Ascending aorta (tissue), 2 donors: ENCODE measurements around the gene EFNB1. TPM values are rescaled to one million over a fixed set of nuclear protein-coding genes. Genes with fewer than 3 reads are reported as not detected.

Experiments used
- DNase-seq, 2 donors: peaks; one replicate each; pipeline ENCODE4 v3.0.0-alpha.2; 2019; ENCODE audit warnings: low spot score in 2 of 2
- H3K27ac ChIP-seq, 2 donors: fragments of 200-600 bp; sonication (generic); one replicate each; pipeline ENCODE4 v1.5.1; 2016 to 2017; ENCODE audit warnings: mild to moderate bottlenecking in 1 of 2
- H3K27me3 ChIP-seq: fragments of 200-600 bp; sonication (generic); one replicate; pipeline ENCODE4 v1.5.1; 2017
- H3K36me3 ChIP-seq, 2 donors: fragments of 200-600 bp; sonication (generic); one replicate each; pipeline ENCODE4 v1.5.1; 2016
- H3K4me1 ChIP-seq, 2 donors: fragments of 200-600 bp; sonication (generic); one replicate each; pipeline ENCODE4 v1.5.1; 2016 to 2017; ENCODE audit warnings: mild to moderate bottlenecking in 1 of 2
- H3K4me3 ChIP-seq, 2 donors: fragments of 200-600 bp; sonication (generic); one replicate each; pipeline ENCODE4 v1.5.1; 2016 to 2017; ENCODE audit warnings: mild to moderate bottlenecking in 1 of 2
- H3K9me3 ChIP-seq, 2 donors: fragments of 200-600 bp; sonication (generic); one replicate each; pipeline ENCODE4 v1.5.1; 2016
- CTCF ChIP-seq, 3 experiments: fragments of 200-600 bp in 2 of 3; fragments of 450-650 bp in 1 of 3; sonication (generic) in 2 of 3; IDR thresholded peaks; one replicate each; pipeline ENCODE4 v1.5.1; 2016 to 2019; ENCODE audit warnings: antibody characterized with exemption in 3 of 3, mild to moderate bottlenecking in 1 of 3, moderate library complexity in 1 of 3
- intact Hi-C: fragments of 100-400 bp; cut with DNase I; formaldehyde crosslinking; loops from one replicate; pipeline ENCODE4 v1.15.1; 2023
- total RNA-seq: library from RNA; depleted of rRNA; stranded (reverse); fragments of >200 nt; gene quantifications from one replicate; pipeline ENCODE4 v1.1.0, GENCODE V29; 2016

EFNB1 gene
- total RNA-seq, 1 donor from 2014 or later = 53.4 TPM

GRCh38 chrX:68846536-68846935, 17.7 kb downstream of the EFNB1 start:
- Histone ChIP-seq H3K27me3 (no peaks in the 10 kb centered on the region), H3K4me1 (no peaks in the 10 kb centered on the region), H3K36me3 (peaks cover 2 to 4% of the 10 kb centered on the region in 2 donors), H3K9me3 (no peaks in the 10 kb centered on the region), H3K4me3 (no peak overlapping the region), H3K27ac (no peak overlapping the region)
- intact Hi-C loops = no loop called here
- TF ChIP-seq CTCF (IDR thresholded peaks at IDR 0.05) = no peak
- DNase-seq = no peak

DNA sequence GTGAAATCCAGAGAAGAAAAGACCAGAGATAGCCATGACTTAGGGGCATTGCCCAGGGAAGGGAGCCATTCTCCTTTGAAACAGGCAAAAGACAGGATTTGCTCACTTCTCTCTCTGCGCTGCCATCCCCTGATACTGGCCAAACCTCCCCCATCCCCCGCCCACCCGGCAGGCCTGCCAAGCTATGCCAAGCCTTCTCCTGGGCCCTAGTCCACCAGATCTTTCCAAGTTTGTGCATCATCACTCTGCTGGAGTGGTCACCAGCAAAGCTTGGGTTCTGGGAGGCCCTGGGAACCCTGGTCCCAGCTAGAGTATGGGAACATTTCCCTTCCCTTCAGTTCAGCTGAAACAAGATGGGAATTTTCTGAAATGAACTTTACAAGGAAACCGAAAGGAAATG, 18.4 kb downstream of the EFNB1 start:
- no peak for TF ChIP-seq CTCF (IDR thresholded peaks at IDR 0.05)
- peaks cover 0 to 2% of the 10 kb centered on the region in 2 donors for H3K36me3 ChIP-seq
- no peak overlapping the region for H3K27ac ChIP-seq
- no peak for DNase-seq
- no peak overlapping the region for H3K4me3 ChIP-seq
- H3K27me3 ChIP-seq = no peaks in the 10 kb centered on the region
- intact Hi-C loops = no loop called here
- no peaks in the 10 kb centered on the region for H3K9me3 ChIP-seq
- H3K4me1 ChIP-seq = no peaks in the 10 kb centered on the region

- no peak for TF ChIP-seq CTCF (IDR thresholded peaks at IDR 0.05)
- no peak overlapping the region for H3K27ac ChIP-seq
- no peak overlapping the region for H3K4me3 ChIP-seq
- H3K9me3 ChIP-seq = no peaks in the 10 kb centered on the region
- no peaks in the 10 kb centered on the region for H3K27me3 ChIP-seq
- no peaks in the 10 kb centered on the region for H3K4me1 ChIP-seq
- intact Hi-C loops = no loop called here
- H3K36me3 ChIP-seq = no peaks in the 10 kb centered on the region
- no peak for DNase-seq
Measured at GRCh38 chrX:68848189-68848940, 19.5 kb downstream of the EFNB1 start.

- no peak for TF ChIP-seq CTCF (IDR thresholded peaks at IDR 0.05)
- Histone ChIP-seq H3K4me1 (no peaks in the 10 kb centered on the region), H3K36me3 (no peaks in the 10 kb centered on the region), H3K4me3 (no peak overlapping the region), H3K9me3 (no peaks in the 10 kb centered on the region), H3K27ac (no peak overlapping the region), H3K27me3 (no peaks in the 10 kb centered on the region)
- intact Hi-C loops = no loop called here
- no peak for DNase-seq
Measured at GRCh38 chrX:68851082-68851481, 22.3 kb downstream of the EFNB1 start.

GRCh38 chrX:68852046-68852445, 23.2 kb downstream of the EFNB1 start:
- intact Hi-C loops = no loop called here
- DNase-seq = no peak
- Histone ChIP-seq H3K4me3 (no peak overlapping the region), H3K27me3 (no peaks in the 10 kb centered on the region), H3K9me3 (no peaks in the 10 kb centered on the region), H3K27ac (no peak overlapping the region), H3K4me1 (no peaks in the 10 kb centered on the region), H3K36me3 (no peaks in the 10 kb centered on the region)
- TF ChIP-seq CTCF (IDR thresholded peaks at IDR 0.05) = no peak
